GM23338 (cell line): ENCODE data around the gene SLC12A7.

Experiments used
- CREB1 ChIP-seq: fragments of 250-450 bp; sonication (Bioruptor Pico); IDR thresholded peaks from 2 replicates; pipeline ENCODE4 v1.5.0; 2020; ENCODE audit warnings: low read depth, mild to moderate bottlenecking, moderate library complexity
- ETS1 ChIP-seq: IDR thresholded peaks from 2 replicates; pipeline ENCODE4 v1.6.1; 2016; ENCODE audit warnings: antibody characterized with exemption
- EZH2 ChIP-seq: fragments of 200-600 bp; sonication (generic); IDR thresholded peaks from one replicate; pipeline ENCODE4 v1.8.0; 2017; ENCODE audit warnings: antibody characterized with exemption, mild to moderate bottlenecking, low read depth; ENCODE audit not compliant: unreplicated experiment
- EZH2phosphoT487 ChIP-seq: fragments of 200-600 bp; sonication (generic); IDR thresholded peaks from one replicate; pipeline ENCODE4 v1.8.1; 2018; ENCODE audit warnings: antibody characterized with exemption; ENCODE audit not compliant: unreplicated experiment
- JUNB ChIP-seq: IDR thresholded peaks from one replicate; pipeline ENCODE4 v1.6.1; 2016; ENCODE audit warnings: antibody characterized with exemption; ENCODE audit not compliant: unreplicated experiment
- NANOG ChIP-seq: IDR thresholded peaks from 2 replicates; pipeline ENCODE4 v1.6.1; 2016; ENCODE audit warnings: antibody characterized with exemption, borderline replicate concordance
- POLR2AphosphoS5 ChIP-seq: IDR thresholded peaks from 2 replicates; pipeline ENCODE4 v1.6.1; 2016; ENCODE audit warnings: antibody characterized with exemption, low read depth
- REST ChIP-seq: IDR thresholded peaks from one replicate; pipeline ENCODE4 v1.6.1; 2018; ENCODE audit warnings: antibody characterized with exemption; ENCODE audit not compliant: unreplicated experiment
- STAT1 ChIP-seq: IDR thresholded peaks from one replicate; pipeline ENCODE4 v1.6.1; 2016; ENCODE audit warnings: antibody characterized with exemption; ENCODE audit not compliant: unreplicated experiment
- ZNF114 ChIP-seq: fragments of 250-450 bp; sonication (Bioruptor Pico); IDR thresholded peaks from 2 replicates; pipeline ENCODE4 v1.5.0; 2020; ENCODE audit warnings: mild to moderate bottlenecking, moderate library complexity
- ZNF331 ChIP-seq: fragments of 250-450 bp; sonication (Bioruptor Pico); IDR thresholded peaks from 2 replicates; pipeline ENCODE4 v1.5.0; 2020; ENCODE audit warnings: low read depth, mild to moderate bottlenecking, moderate library complexity
- ZNF462 ChIP-seq: fragments of 250-450 bp; sonication (Bioruptor Pico); IDR thresholded peaks from 2 replicates; pipeline ENCODE4 v1.5.0; 2020; ENCODE audit warnings: mild to moderate bottlenecking, moderate library complexity
- TF ChIP-seq, protein P1 (sequence below), 2 experiments: fragments of 200-600 bp in 1 of 2; sonication (generic) in 1 of 2; conservative IDR thresholded peaks; 2 replicates each; pipeline versions ENCODE4 v1.5.1 to v1.6.1; 2016 to 2017; ENCODE audit warnings: antibody characterized with exemption in 2 of 2, low read depth in 2 of 2, mild to moderate bottlenecking in 2 of 2, moderate library complexity in 1 of 2

DNA sequence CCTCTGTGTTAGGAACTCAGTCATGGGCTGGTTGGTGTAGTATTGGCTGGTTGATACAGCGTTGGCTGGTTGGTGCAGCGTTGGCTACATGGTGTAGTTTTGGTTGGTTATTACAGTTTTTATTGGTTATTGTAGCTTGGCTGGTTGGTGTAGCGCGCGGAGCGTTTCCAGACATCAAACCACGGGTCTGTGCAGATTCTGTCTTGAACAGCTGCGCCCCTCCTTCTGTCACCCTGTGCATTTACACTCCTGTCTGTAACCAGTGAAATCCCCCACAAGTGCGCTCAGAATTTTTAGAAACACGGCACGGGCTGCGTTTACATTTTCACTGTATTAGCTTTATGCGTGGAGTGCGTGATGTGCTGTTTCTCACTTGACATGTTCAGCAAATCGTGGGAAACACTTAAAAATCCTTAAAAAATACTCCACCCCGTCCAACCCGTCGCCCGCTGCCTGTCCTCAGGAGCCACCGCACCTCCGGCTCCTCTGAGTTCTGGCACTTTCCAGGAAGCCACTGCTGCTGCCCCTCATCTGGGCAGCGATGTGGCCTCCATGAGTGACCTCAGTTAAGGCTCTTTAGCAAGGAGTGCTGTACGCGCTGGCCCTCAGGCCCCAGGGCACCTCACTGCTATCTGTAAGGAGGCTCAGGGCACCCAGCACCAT is 82.5 kb downstream of the SLC12A7 start:
- TF ChIP-seq STAT1, result no peak
- TF ChIP-seq, protein P1, sequence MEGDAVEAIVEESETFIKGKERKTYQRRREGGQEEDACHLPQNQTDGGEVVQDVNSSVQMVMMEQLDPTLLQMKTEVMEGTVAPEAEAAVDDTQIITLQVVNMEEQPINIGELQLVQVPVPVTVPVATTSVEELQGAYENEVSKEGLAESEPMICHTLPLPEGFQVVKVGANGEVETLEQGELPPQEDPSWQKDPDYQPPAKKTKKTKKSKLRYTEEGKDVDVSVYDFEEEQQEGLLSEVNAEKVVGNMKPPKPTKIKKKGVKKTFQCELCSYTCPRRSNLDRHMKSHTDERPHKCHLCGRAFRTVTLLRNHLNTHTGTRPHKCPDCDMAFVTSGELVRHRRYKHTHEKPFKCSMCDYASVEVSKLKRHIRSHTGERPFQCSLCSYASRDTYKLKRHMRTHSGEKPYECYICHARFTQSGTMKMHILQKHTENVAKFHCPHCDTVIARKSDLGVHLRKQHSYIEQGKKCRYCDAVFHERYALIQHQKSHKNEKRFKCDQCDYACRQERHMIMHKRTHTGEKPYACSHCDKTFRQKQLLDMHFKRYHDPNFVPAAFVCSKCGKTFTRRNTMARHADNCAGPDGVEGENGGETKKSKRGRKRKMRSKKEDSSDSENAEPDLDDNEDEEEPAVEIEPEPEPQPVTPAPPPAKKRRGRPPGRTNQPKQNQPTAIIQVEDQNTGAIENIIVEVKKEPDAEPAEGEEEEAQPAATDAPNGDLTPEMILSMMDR (conservative IDR thresholded peaks at IDR 0.05; ENCODE audit: low read depth in 2 of 2), result no peak
- TF ChIP-seq REST, result no peak
- TF ChIP-seq CREB1 (CRISPR knock-in tag), result no peak
- no peak for TF ChIP-seq EZH2
- no peak for TF ChIP-seq ETS1
- no peak for TF ChIP-seq EZH2phosphoT487
- TF ChIP-seq ZNF462 (CRISPR knock-in tag), result no peak
- TF ChIP-seq POLR2AphosphoS5, result no peak
- TF ChIP-seq JUNB, result no peak
- no peak for TF ChIP-seq NANOG
- no peak for TF ChIP-seq ZNF114 (CRISPR knock-in tag)
- TF ChIP-seq ZNF331 (CRISPR knock-in tag), result no peak
